DND-41 (cell line): ENCODE data around the gene GPR37L1.

ENCODE experiments used
- ATAC-seq: fragments of 200-7000 bp; cut with Tn5 transposase; 3 replicates; pipeline ENCODE4 v1.9.1; 2021; ENCODE audit warnings: low read depth; ENCODE audit not compliant: insufficient read depth
- DNase-seq: peaks from one replicate; pipeline ENCODE4 v3.0.0-alpha.2; 2020
- H2AFZ ChIP-seq: 2 replicates; pipeline ENCODE4 v1.6.0; 2012; ENCODE audit warnings: low read depth, low read length
- H3K27ac ChIP-seq: 2 replicates; pipeline ENCODE4 v1.5.1; 2012; ENCODE audit warnings: low read length, inconsistent platforms
- H3K27me3 ChIP-seq: fragments of 200-600 bp; sonication (generic); 2 replicates; pipeline ENCODE4 v1.6.0; 2012; ENCODE audit warnings: low read length, mild to moderate bottlenecking, inconsistent platforms; ENCODE audit not compliant: insufficient read depth, poor library complexity
- H3K36me3 ChIP-seq: 2 replicates; pipeline ENCODE4 v1.5.1; 2012; ENCODE audit warnings: low read length, inconsistent platforms; ENCODE audit not compliant: insufficient read depth
- H3K4me1 ChIP-seq: 2 replicates; pipeline ENCODE4 v1.5.1; 2012; ENCODE audit warnings: mild to moderate bottlenecking, low read length; ENCODE audit not compliant: insufficient read depth
- H3K4me2 ChIP-seq: 2 replicates; pipeline ENCODE4 v1.6.0; 2012; ENCODE audit warnings: mild to moderate bottlenecking, moderate library complexity, low read length, inconsistent platforms; ENCODE audit not compliant: insufficient read depth
- H3K4me3 ChIP-seq, 2 experiments: fragments of 200-600 bp in 1 of 2; shearing (Covaris generic) in 1 of 2; 2 replicates each; pipeline ENCODE4 v1.5.1; 2012 to 2016; ENCODE audit warnings: inconsistent platforms in 2 of 2, low read length in 2 of 2, mild to moderate bottlenecking in 2 of 2, low read depth in 1 of 2, moderate library complexity in 1 of 2
- H3K79me2 ChIP-seq: 2 replicates; pipeline ENCODE4 v1.6.0; 2012; ENCODE audit warnings: low read length, inconsistent platforms; ENCODE audit not compliant: insufficient read depth
- H3K9ac ChIP-seq: 2 replicates; pipeline ENCODE4 v1.6.0; 2012; ENCODE audit warnings: low read depth, mild to moderate bottlenecking, inconsistent platforms, low read length, moderate library complexity
- H3K9me3 ChIP-seq: 2 replicates; pipeline ENCODE4 v1.5.1; 2012; ENCODE audit warnings: low read length, moderate library complexity, mild to moderate bottlenecking, inconsistent platforms; ENCODE audit not compliant: insufficient read depth, severe bottlenecking
- H4K20me1 ChIP-seq: 2 replicates; pipeline ENCODE4 v1.6.0; 2012; ENCODE audit warnings: low read length; ENCODE audit not compliant: insufficient read depth
- EZH2 ChIP-seq: IDR thresholded peaks from 3 replicates; pipeline ENCODE4 v1.6.1; 2012; ENCODE audit warnings: borderline replicate concordance, low read depth, mild to moderate bottlenecking, moderate library complexity, low read length, inconsistent platforms; ENCODE audit not compliant: severe bottlenecking
- TF ChIP-seq, protein P1 (sequence below): IDR thresholded peaks from 2 replicates; pipeline ENCODE4 v1.5.1; 2012; ENCODE audit warnings: borderline replicate concordance, low read length, moderate library complexity, mild to moderate bottlenecking; ENCODE audit not compliant: poor library complexity, severe bottlenecking; ENCODE audit errors: extremely low read depth

Gene GPR37L1

DNA sequence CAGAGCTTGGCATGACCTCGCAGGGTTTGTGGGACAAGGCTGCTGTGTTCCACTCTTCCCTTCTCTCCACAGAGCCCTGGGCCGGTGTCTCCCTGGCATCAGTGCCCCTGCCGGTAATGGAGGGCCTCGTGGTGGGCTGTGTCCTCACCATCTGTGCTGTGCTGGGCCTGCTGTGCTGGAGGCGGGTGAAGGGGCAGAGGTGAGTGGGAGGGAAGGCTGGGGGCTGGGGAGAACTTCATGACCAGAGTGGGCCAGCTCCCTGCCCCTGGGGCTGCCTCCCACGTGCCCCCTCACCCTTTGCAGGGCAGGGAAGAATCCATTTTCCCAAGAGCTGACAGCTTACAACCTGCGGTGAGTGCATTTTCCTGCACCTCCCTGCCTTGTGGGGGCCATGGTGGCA is 58.9 kb downstream of the GPR37L1 start:
- H3K79me2 ChIP-seq: no peaks in the 10 kb centered on the region
- no peak overlapping the region for H2AFZ ChIP-seq
- no peak overlapping the region for H3K9ac ChIP-seq
- H3K36me3 ChIP-seq: no peaks in the 10 kb centered on the region
- no peaks in the 10 kb centered on the region for H3K9me3 ChIP-seq
- no peak for TF ChIP-seq EZH2
- TF ChIP-seq, protein P1, sequence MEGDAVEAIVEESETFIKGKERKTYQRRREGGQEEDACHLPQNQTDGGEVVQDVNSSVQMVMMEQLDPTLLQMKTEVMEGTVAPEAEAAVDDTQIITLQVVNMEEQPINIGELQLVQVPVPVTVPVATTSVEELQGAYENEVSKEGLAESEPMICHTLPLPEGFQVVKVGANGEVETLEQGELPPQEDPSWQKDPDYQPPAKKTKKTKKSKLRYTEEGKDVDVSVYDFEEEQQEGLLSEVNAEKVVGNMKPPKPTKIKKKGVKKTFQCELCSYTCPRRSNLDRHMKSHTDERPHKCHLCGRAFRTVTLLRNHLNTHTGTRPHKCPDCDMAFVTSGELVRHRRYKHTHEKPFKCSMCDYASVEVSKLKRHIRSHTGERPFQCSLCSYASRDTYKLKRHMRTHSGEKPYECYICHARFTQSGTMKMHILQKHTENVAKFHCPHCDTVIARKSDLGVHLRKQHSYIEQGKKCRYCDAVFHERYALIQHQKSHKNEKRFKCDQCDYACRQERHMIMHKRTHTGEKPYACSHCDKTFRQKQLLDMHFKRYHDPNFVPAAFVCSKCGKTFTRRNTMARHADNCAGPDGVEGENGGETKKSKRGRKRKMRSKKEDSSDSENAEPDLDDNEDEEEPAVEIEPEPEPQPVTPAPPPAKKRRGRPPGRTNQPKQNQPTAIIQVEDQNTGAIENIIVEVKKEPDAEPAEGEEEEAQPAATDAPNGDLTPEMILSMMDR: no peak
- no peaks in the 10 kb centered on the region for H3K27me3 ChIP-seq
- DNase-seq (no peak), ATAC-seq (no peak)
- no peak overlapping the region for H3K4me3 ChIP-seq
- 0 out of 2 replicates have a peak, but pooled peaks cover 2% of the 10 kb centered on the region for H3K4me1 ChIP-seq
- H3K27ac ChIP-seq: no peak overlapping the region
- H3K4me2 ChIP-seq: no peak overlapping the region
- H4K20me1 ChIP-seq: peaks cover 3% of the 10 kb centered on the region; the same call in 1 of the 2 replicates

DNA sequence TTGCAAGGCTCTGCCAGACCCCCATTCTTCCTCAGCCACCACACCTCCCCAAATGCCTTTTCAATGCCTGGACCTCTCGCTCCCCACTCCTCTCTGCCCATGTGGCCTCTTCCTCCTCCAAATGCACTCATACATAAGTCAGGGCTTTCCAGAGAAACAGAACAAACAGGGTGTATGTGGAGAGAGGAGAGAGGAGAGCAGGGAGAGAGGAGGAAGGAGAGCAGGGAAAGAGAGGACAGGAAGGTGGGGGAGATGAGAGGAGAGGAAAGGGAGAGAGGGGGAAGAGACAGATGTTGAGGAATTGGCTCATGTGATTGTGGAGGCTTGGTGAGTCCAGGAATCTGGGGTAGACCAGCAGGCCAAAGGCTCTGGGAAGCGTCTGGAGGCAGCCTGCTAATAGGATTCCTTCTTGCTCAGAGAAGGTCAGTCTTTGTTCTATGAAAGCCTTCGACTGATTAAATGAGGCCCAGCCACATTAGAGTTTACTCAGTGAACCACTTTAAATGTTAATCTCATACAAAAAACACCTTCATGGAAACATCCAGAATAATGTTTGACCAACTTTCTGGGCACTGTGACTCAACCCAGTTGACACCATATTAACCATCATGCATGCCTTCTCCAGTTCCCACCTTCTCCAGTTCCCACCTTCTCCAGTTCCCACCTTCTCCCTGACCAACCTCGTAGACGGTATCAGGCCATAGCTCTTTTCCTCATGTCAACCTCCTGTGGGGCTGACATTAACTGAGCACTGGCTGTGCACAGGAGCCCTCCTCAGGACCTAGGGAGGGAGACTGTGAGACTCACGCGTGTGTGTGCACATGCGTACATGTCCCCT is 59.5 kb downstream of the GPR37L1 start:
- H3K9me3 ChIP-seq: no peaks in the 10 kb centered on the region
- no peaks in the 10 kb centered on the region for H3K79me2 ChIP-seq
- H3K27ac ChIP-seq: no peak overlapping the region
- H2AFZ ChIP-seq: no peak overlapping the region
- no peaks in the 10 kb centered on the region for H3K36me3 ChIP-seq
- ATAC-seq: no peak
- no peaks in the 10 kb centered on the region for H3K27me3 ChIP-seq
- H4K20me1 ChIP-seq: peaks cover 3% of the 10 kb centered on the region; the same call in 1 of the 2 replicates
- H3K4me3 ChIP-seq: no peak overlapping the region
- 0 out of 2 replicates have a peak, but pooled peaks cover 2% of the 10 kb centered on the region for H3K4me1 ChIP-seq
- H3K9ac ChIP-seq: no peak overlapping the region
- DNase-seq: no peak
- no peak overlapping the region for H3K4me2 ChIP-seq
- TF ChIP-seq, protein P1: no peak
- no peak for TF ChIP-seq EZH2
